Activated CD8-positive, alpha-beta memory T cell treated with anti-CD3 and anti-CD28 coated beads for 24 hours (primary cell): Measurements from ENCODE around the gene PYCARD.
"Not testable (repeated sequence)": the region's sequence is repeated elsewhere in the genome, so short reads cannot be mapped to it uniquely, and the experiment has no call there.

Source experiments
- DNase-seq: peaks from one replicate; pipeline ENCODE4 v3.0.0-alpha.2; 2020

The PYCARD gene

GRCh38 chr16:31189412-31189778 lies 13.2 kb downstream of the PYCARD start:
- no peak for DNase-seq

GRCh38 chr16:31188450-31189411 lies 13.8 kb downstream of the PYCARD start:
- no peak for DNase-seq

GRCh38 chr16:31187808-31188189 lies 14.8 kb downstream of the PYCARD start:
- DNase-seq = no peak

GRCh38 chr16:31186930-31187807 lies 15.4 kb downstream of the PYCARD start:
- no peak for DNase-seq

- DNase-seq = no peak
Measured at GRCh38 chr16:31186176-31186575, 16.4 kb downstream of the PYCARD start.

- DNase-seq = no peak
Measured at GRCh38 chr16:31185339-31185738, 17.2 kb downstream of the PYCARD start.

- no peak for DNase-seq
Measured at GRCh38 chr16:31184888-31185287, 17.7 kb downstream of the PYCARD start.

GRCh38 chr16:31183432-31184428 lies 18.8 kb downstream of the PYCARD start:
- DNase-seq = no peak

- DNase-seq = no peak
Measured at GRCh38 chr16:31182391-31182790, 20.2 kb downstream of the PYCARD start.

GRCh38 chr16:31181102-31181830 lies 21.3 kb downstream of the PYCARD start:
- peak; percentile 78 for DNase-seq

GRCh38 chr16:31179747-31180459 lies 22.7 kb downstream of the PYCARD start, which contains the start of gene FUS:
Gene FUS (plus strand): TSS chr16:31180139. CDS start chr16:31180215, 76 bp downstream.
- DNase-seq = peak; percentile 98

GRCh38 chr16:31179219-31179746 lies 23.3 kb downstream of the PYCARD start:
- DNase-seq = no peak

- peak; percentile 70 for DNase-seq
Measured at GRCh38 chr16:31177136-31177535, 25.4 kb downstream of the PYCARD start.

- DNase-seq = not testable (repeated sequence)
Measured at GRCh38 chr16:31170048-31170447, 32.5 kb downstream of the PYCARD start.

GRCh38 chr16:31168848-31169247 lies 33.7 kb downstream of the PYCARD start:
- no peak for DNase-seq

GRCh38 chr16:31167315-31167714 lies 35.2 kb downstream of the PYCARD start:
- no peak for DNase-seq

GRCh38 chr16:31157136-31157535 lies 45.4 kb downstream of the PYCARD start:
- DNase-seq = no peak
